Measurements from ENCODE around the gene ZC3H10. TPM values are rescaled to one million over a fixed set of nuclear protein-coding genes. Genes with fewer than 3 reads are reported as not detected.

Gene ZC3H10
- total RNA-seq, 2 experiments from 2014 or later, result 12.6 to 16.5 TPM

DNA sequence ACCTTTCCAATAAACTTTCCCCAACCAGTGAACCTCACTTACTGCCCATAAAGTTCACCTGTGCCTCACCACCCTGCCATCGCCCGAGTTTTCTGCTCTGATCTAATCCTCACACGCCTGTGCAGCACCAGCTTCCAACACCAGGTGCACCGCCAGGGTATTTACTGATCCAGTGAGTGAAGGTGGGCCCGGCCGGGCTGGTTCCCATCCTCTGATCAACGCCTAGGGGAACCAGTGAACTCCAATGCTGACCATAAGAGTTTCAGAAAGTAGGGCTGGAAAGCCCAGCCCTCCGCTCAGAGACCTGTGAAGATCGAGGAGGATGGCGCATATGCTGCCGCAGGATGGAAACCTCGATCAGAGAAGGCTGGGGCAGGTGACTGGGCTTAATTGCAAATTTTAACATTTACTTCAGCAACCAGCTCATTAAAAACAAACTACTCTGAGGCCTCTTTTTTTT, 33.6 kb downstream of the ZC3H10 start:
- H2AFZ ChIP-seq (ENCODE audit: low read length), result peak overlapping the region; percentile 75; the same call in 1 of the 2 replicates
- H3K36me3 ChIP-seq (ENCODE audit: insufficient read depth, low read length), result peaks cover 12% of the 10 kb centered on the region; the same call in 1 of the 2 replicates
- H3K4me3 ChIP-seq (ENCODE audit: low read depth, low read length, poor library complexity, severe bottlenecking), result peak overlapping the region; percentile 77
- BruUV-seq (replicated peaks), result TSS peak; percentile 86
- POLR2A ChIA-PET, result interaction anchor here (0.6 to 1.9 kb wide), 8 partner anchors 13 to 113 kb away, joined by 3 to 13 read pairs (median 3); partner anchors contain the start of genes ESYT1 and ZC3H10
- TF ChIP-seq, protein P1, sequence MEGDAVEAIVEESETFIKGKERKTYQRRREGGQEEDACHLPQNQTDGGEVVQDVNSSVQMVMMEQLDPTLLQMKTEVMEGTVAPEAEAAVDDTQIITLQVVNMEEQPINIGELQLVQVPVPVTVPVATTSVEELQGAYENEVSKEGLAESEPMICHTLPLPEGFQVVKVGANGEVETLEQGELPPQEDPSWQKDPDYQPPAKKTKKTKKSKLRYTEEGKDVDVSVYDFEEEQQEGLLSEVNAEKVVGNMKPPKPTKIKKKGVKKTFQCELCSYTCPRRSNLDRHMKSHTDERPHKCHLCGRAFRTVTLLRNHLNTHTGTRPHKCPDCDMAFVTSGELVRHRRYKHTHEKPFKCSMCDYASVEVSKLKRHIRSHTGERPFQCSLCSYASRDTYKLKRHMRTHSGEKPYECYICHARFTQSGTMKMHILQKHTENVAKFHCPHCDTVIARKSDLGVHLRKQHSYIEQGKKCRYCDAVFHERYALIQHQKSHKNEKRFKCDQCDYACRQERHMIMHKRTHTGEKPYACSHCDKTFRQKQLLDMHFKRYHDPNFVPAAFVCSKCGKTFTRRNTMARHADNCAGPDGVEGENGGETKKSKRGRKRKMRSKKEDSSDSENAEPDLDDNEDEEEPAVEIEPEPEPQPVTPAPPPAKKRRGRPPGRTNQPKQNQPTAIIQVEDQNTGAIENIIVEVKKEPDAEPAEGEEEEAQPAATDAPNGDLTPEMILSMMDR (conservative IDR thresholded peaks at IDR 0.05; ENCODE audit: low read length), result peak; percentile 74
- no peak for TF ChIP-seq EZH2phosphoT487 (IDR thresholded peaks at IDR 0.05; ENCODE audit: borderline replicate concordance, low read depth, low read length)
- peak overlapping the region; percentile 95 for H3K4me2 ChIP-seq (ENCODE audit: low read length)
- no peaks in the 10 kb centered on the region for H4K20me1 ChIP-seq (ENCODE audit: insufficient read depth, low read length)
- no peaks in the 10 kb centered on the region for H3K9me2 ChIP-seq (ENCODE audit: insufficient read depth, low read length)
- CTCF ChIA-PET (ENCODE audit: unreplicated experiment), result no interaction called here
- DNase-seq (ENCODE audit: low spot score), result peak; percentile 83
- peak overlapping the region; percentile 87 for H3K27ac ChIP-seq (ENCODE audit: low read depth, low read length, poor library complexity, severe bottlenecking)
- no peaks in the 10 kb centered on the region for H3K9me3 ChIP-seq (ENCODE audit: low read length)
- intact Hi-C loops (cut with micrococcal nuclease; ENCODE audit: unreplicated experiment), result loop anchor here (1.0 kb wide), 2 partner anchors 25 to 32 kb away; no protein-coding TSS in a partner anchor
- peaks cover 7% of the 10 kb centered on the region; the same call in 1 of the 2 replicates for H3K79me2 ChIP-seq (ENCODE audit: insufficient read depth, low read depth, low read length)
- H3K4me1 ChIP-seq (ENCODE audit: insufficient read depth, low read length, poor library complexity, severe bottlenecking), result peaks cover 28% of the 10 kb centered on the region

DNA sequence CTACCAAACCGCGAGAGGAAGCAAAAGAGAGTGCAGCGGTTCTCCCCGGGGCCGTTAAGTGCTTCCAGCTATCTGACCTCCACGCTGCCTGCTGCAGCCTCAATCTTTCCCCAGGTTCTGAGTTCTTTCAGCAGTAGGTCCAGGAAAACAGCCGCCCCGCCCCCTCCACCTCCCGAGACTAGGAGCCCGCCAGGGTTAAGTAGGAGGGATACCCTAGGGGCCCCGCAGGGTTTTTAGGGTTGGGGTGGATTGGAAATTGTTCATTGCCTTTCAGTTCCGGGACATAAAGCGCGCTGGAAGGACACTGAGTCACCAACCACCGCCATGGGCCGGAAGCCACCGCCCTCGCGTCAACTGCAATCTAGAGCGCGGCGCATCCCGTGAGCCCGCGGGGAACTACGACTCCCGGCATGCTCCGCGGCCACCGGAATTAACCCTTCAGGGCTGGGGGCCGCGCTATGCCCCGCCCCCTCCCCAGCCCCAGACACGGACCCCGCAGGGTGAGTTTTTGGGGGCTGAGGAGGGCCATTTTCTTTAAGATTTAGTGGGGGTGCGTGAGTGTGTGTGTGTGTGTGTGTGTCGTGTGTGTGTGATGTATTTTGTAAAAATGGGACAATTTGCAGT, 34.2 kb downstream of the ZC3H10 start, which contains the start of gene MYL6B:
MYL6B (plus strand) TSS at position 456 of the 624 bp plus-strand sequence. CDS start 1,332 bp downstream, outside the sequence.
- ChIA-PET POLR2A (interaction anchor here (0.6 to 1.9 kb wide), 8 partner anchors 13 to 114 kb away, joined by 3 to 13 read pairs (median 3); partner anchors contain the start of genes ESYT1 and ZC3H10), CTCF (ENCODE audit: unreplicated experiment) (no interaction called here)
- TF ChIP-seq EZH2phosphoT487 (IDR thresholded peaks at IDR 0.05; ENCODE audit: borderline replicate concordance, low read depth, low read length), result no peak
- TF ChIP-seq, protein P1 (conservative IDR thresholded peaks at IDR 0.05; ENCODE audit: low read length), result no peak
- H3K4me2 ChIP-seq (ENCODE audit: low read length), result peak within 1 kb of the TSS; percentile 95
- no peaks in the 10 kb centered on the region for H3K9me3 ChIP-seq (ENCODE audit: low read length)
- peak; percentile 95 for DNase-seq (ENCODE audit: low spot score)
- no peaks in the 10 kb centered on the region for H4K20me1 ChIP-seq (ENCODE audit: insufficient read depth, low read length)
- H3K9me2 ChIP-seq (ENCODE audit: insufficient read depth, low read length), result no peaks in the 10 kb centered on the region
- peaks cover 34% of the 10 kb centered on the region for H3K4me1 ChIP-seq (ENCODE audit: insufficient read depth, low read length, poor library complexity, severe bottlenecking)
- H3K79me2 ChIP-seq (ENCODE audit: insufficient read depth, low read depth, low read length), result peaks cover 11% of the 10 kb centered on the region; the same call in 1 of the 2 replicates
- intact Hi-C loops (cut with micrococcal nuclease; ENCODE audit: unreplicated experiment), result loop anchor here (1.0 kb wide), 2 partner anchors 26 to 33 kb away; no protein-coding TSS in a partner anchor
- TSS peak; percentile 80 for BruUV-seq (replicated peaks)
- peak within 1 kb of the TSS; percentile 87 for H3K27ac ChIP-seq (ENCODE audit: low read depth, low read length, poor library complexity, severe bottlenecking)
- peaks cover 12% of the 10 kb centered on the region; the same call in 1 of the 2 replicates for H3K36me3 ChIP-seq (ENCODE audit: insufficient read depth, low read length)
- peak within 1 kb of the TSS; percentile 75; the same call in 1 of the 2 replicates for H2AFZ ChIP-seq (ENCODE audit: low read length)
- peak within 1 kb of the TSS; percentile 77 for H3K4me3 ChIP-seq (ENCODE audit: low read depth, low read length, poor library complexity, severe bottlenecking)

Measured in OCI-LY7 (cell line).